ENCODE results near the gene EYS.
"Not testable (repeated sequence)": the region's sequence is repeated elsewhere in the genome, so short reads cannot be mapped to it uniquely, and the experiment has no call there.

EYS gene

GRCh38 chr6:63816982-63817436 lies 1890.0 kb downstream of the EYS start:
- no peak for DNase-seq (ENCODE audit: low read depth)

- DNase-seq (ENCODE audit: low read depth): no peak
These were observed 1890.5 kb downstream of the EYS start for GRCh38 chr6:63816401-63816981.

GRCh38 chr6:63814459-63814858 lies 1892.6 kb downstream of the EYS start:
- DNase-seq (ENCODE audit: low read depth): no peak

GRCh38 chr6:63813566-63814120 lies 1893.4 kb downstream of the EYS start:
- no peak for DNase-seq (ENCODE audit: low read depth)

- DNase-seq (ENCODE audit: low read depth): no peak
These were observed 1898.5 kb downstream of the EYS start for GRCh38 chr6:63808576-63808975.

- DNase-seq (ENCODE audit: low read depth): no peak
These were observed 1900.0 kb downstream of the EYS start for GRCh38 chr6:63807056-63807455.

GRCh38 chr6:63806573-63806913 lies 1900.5 kb downstream of the EYS start:
- no peak for DNase-seq (ENCODE audit: low read depth)

GRCh38 chr6:63805808-63806572 lies 1901.0 kb downstream of the EYS start:
- peak; percentile 64 for DNase-seq (ENCODE audit: low read depth)

GRCh38 chr6:63805345-63805744 lies 1901.7 kb downstream of the EYS start:
- no peak for DNase-seq (ENCODE audit: low read depth)

GRCh38 chr6:63804381-63804956 lies 1902.6 kb downstream of the EYS start:
- DNase-seq (ENCODE audit: low read depth): peak; percentile 81

GRCh38 chr6:63803371-63803770 lies 1903.7 kb downstream of the EYS start:
- no peak for DNase-seq (ENCODE audit: low read depth)

GRCh38 chr6:63802606-63803206 lies 1904.3 kb downstream of the EYS start:
- no peak for DNase-seq (ENCODE audit: low read depth)

GRCh38 chr6:63800386-63800785 lies 1906.6 kb downstream of the EYS start:
- not testable (repeated sequence) for DNase-seq (ENCODE audit: low read depth)

- no peak for DNase-seq (ENCODE audit: low read depth)
These were observed 1907.2 kb downstream of the EYS start for GRCh38 chr6:63799813-63800212.

GRCh38 chr6:63799313-63799712 lies 1907.7 kb downstream of the EYS start:
- no peak for DNase-seq (ENCODE audit: low read depth)

GRCh38 chr6:63798378-63798777 lies 1908.6 kb downstream of the EYS start:
- no peak for DNase-seq (ENCODE audit: low read depth)

GRCh38 chr6:63797721-63798120 lies 1909.3 kb downstream of the EYS start:
- DNase-seq (ENCODE audit: low read depth): no peak

GRCh38 chr6:63795826-63796225 lies 1911.2 kb downstream of the EYS start:
- no peak for DNase-seq (ENCODE audit: low read depth)

- no peak for DNase-seq (ENCODE audit: low read depth)
These were observed 1912.0 kb downstream of the EYS start for GRCh38 chr6:63795006-63795405.

- no peak for DNase-seq (ENCODE audit: low read depth)
These were observed 1913.4 kb downstream of the EYS start for GRCh38 chr6:63793465-63794137.

GRCh38 chr6:63792736-63793464 lies 1914.1 kb downstream of the EYS start:
- no peak for DNase-seq (ENCODE audit: low read depth)

- DNase-seq (ENCODE audit: low read depth): no peak
These were observed 1916.7 kb downstream of the EYS start for GRCh38 chr6:63790334-63790733.

All from non-pigmented ciliary epithelial cell (primary cell).